ENCODE measurements around the gene ZNF662.

The ZNF662 gene

DNA sequence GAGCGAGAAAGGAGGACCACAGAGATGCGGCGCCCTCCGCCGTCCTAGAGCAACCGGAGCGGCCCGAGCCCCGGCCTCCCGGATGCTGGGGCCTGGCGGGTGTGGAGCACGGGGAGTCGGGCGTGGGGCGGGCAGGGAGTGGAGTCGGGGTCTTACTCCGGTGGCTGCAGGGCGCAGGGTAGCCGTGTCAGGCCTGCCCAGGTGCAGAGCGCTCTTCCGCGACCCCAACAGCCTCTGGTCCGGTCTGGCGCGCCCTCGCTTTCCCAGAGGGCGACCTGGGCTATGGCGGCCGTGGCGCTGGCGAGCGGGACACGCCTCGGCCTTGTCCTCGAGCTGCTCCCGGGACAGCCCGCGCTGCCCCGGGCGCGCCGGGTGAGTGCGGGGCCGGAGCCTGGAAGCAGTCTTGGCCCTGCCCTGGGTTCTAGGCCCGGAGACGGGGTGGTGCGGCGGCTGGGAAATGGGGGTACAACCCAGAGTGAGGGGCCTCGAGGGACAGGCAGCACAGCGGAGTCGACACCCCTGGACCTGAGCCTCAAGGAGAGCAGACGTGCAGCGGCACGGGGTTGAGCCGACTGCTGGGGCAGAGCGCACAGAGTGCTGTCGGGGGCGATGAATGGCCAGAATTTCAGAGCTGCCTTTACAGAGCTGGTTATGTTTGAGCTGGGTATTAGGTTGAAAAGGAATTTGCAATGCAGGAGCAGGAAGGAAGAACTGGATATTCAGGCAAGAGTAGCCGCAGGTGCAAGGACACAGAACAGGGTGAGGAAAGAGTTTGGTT lies at the start of gene ZNF662:
TSS of gene ZNF662 (plus strand) at position 73 of the 778 bp plus-strand sequence. CDS start 1,973 bp downstream, outside the sequence.
- Histone ChIP-seq H3K4me3 (ENCODE audit: low read length) (no peak within 1 kb of the TSS), H3K27me3 (ENCODE audit: control insufficient read depth, insufficient read depth, low read length) (no peaks in the 10 kb centered on the region), H3K36me3 (ENCODE audit: control insufficient read depth, insufficient read depth, low read length) (no peaks in the 10 kb centered on the region; the same call in 1 of the 2 replicates), H3K4me1 (ENCODE audit: control insufficient read depth, insufficient read depth, low read length) (peaks cover 1% of the 10 kb centered on the region; the same call in 1 of the 2 replicates), H3K9me3 (ENCODE audit: control insufficient read depth, insufficient read depth, low read length) (no peaks in the 10 kb centered on the region; the same call in 1 of the 2 replicates), H3K27ac (ENCODE audit: low read length) (no peak within 1 kb of the TSS)
- no peak for DNase-seq (ENCODE audit: low read depth, low spot score)
- no CpG with 5 or more reads among the region's 59 CpGs for WGBS (ENCODE audit: insufficient coverage, insufficient read length)

DNA sequence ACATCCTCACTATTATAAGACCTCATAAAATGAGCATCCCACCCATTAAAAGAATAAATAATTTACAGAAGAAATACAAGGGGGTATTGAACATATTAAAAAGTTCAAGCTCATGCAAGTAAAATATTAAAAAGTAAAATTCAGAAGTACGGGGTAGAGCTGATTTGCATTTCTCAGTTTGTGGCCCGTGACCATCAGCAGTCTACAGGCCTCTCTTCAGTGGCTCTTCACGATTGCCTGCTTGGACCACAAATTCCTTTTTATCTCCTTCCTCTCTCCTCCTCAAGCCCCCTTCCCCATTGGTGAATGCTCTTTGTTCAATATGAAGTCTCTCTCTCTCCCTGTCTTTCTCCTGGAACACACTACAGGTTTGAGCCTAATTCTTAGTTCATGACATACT lies 49.4 kb upstream of the ZNF662 start:
- no CpG with 5 or more reads among the region's 3 CpGs for WGBS (ENCODE audit: insufficient coverage, insufficient read length)
- Histone ChIP-seq H3K4me1 (ENCODE audit: control insufficient read depth, insufficient read depth, low read length) (no peaks in the 10 kb centered on the region), H3K36me3 (ENCODE audit: control insufficient read depth, insufficient read depth, low read length) (no peaks in the 10 kb centered on the region), H3K4me3 (ENCODE audit: low read length) (no peak overlapping the region), H3K27me3 (ENCODE audit: control insufficient read depth, insufficient read depth, low read length) (no peaks in the 10 kb centered on the region), H3K27ac (ENCODE audit: low read length) (no peak overlapping the region), H3K9me3 (ENCODE audit: control insufficient read depth, insufficient read depth, low read length) (no peaks in the 10 kb centered on the region)
- no peak for DNase-seq (ENCODE audit: low read depth, low spot score)

DNA sequence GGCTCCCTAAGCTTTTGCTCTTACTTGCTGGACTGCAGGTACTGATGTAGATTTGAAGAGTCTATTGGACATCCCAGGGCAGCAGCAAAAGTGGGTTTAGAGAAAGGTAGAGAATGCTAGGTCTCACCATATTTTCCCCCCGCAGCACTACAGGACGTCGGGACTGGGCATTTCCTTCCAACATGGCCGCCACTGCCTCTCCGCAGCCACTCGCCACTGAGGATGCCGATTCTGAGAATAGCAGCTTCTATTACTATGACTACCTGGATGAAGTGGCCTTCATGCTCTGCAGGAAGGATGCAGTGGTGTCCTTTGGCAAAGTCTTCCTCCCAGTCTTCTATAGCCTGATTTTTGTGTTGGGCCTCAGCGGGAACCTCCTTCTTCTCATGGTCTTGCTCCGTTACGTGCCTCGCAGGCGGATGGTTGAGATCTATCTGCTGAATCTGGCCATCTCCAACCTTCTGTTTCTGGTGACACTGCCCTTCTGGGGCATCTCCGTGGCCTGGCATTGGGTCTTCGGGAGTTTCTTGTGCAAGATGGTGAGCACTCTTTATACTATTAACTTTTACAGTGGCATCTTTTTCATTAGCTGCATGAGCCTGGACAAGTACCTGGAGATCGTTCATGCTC lies 41.5 kb upstream of the ZNF662 start:
- H3K4me3 ChIP-seq (ENCODE audit: low read length) = no peak overlapping the region; the same call in 1 of the 2 replicates
- no peaks in the 10 kb centered on the region for H3K4me1 ChIP-seq (ENCODE audit: control insufficient read depth, insufficient read depth, low read length)
- no CpG with 5 or more reads among the region's 15 CpGs for WGBS (ENCODE audit: insufficient coverage, insufficient read length)
- no peak for DNase-seq (ENCODE audit: low read depth, low spot score)
- no peaks in the 10 kb centered on the region for H3K36me3 ChIP-seq (ENCODE audit: control insufficient read depth, insufficient read depth, low read length)
- H3K9me3 ChIP-seq (ENCODE audit: control insufficient read depth, insufficient read depth, low read length) = no peaks in the 10 kb centered on the region
- no peaks in the 10 kb centered on the region for H3K27me3 ChIP-seq (ENCODE audit: control insufficient read depth, insufficient read depth, low read length)
- H3K27ac ChIP-seq (ENCODE audit: low read length) = no peak overlapping the region

DNA sequence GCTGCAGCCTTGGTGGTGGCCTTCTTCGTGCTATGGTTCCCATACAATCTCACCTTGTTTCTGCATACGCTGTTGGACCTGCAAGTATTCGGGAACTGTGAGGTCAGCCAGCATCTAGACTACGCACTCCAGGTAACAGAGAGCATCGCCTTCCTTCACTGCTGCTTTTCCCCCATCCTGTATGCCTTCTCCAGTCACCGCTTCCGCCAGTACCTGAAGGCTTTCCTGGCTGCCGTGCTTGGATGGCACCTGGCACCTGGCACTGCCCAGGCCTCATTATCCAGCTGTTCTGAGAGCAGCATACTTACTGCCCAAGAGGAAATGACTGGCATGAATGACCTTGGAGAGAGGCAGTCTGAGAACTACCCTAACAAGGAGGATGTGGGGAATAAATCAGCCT lies 40.7 kb upstream of the ZNF662 start:
- DNase-seq (ENCODE audit: low read depth, low spot score) = no peak
- no CpG with 5 or more reads among the region's 8 CpGs for WGBS (ENCODE audit: insufficient coverage, insufficient read length)
- no peaks in the 10 kb centered on the region for H3K36me3 ChIP-seq (ENCODE audit: control insufficient read depth, insufficient read depth, low read length)
- H3K4me3 ChIP-seq (ENCODE audit: low read length) = no peak overlapping the region
- no peak overlapping the region for H3K27ac ChIP-seq (ENCODE audit: low read length)
- H3K9me3 ChIP-seq (ENCODE audit: control insufficient read depth, insufficient read depth, low read length) = no peaks in the 10 kb centered on the region
- no peaks in the 10 kb centered on the region for H3K4me1 ChIP-seq (ENCODE audit: control insufficient read depth, insufficient read depth, low read length)
- no peaks in the 10 kb centered on the region for H3K27me3 ChIP-seq (ENCODE audit: control insufficient read depth, insufficient read depth, low read length)

DNA sequence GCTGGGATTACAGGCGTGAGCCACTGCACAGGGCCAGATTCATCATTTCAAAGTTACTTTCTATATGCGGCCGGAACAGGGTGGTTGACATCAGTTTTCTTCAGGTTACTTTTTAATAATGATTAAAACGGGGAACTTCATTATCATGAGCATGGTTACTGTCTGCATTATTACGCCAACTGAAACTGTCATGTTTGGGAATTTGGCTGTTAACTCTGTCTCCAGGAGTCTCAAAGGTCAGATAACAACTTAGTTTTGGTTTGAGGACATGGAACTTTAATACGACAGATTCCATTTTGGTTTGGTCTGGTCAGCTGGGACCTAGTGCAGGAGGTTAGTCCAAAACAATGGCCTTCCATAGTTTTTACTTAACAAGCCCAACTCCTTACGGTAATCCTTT lies 38.8 kb upstream of the ZNF662 start:
- H3K27me3 ChIP-seq (ENCODE audit: control insufficient read depth, insufficient read depth, low read length) = no peaks in the 10 kb centered on the region
- WGBS (ENCODE audit: insufficient coverage, insufficient read length) = no CpG with 5 or more reads among the region's 7 CpGs
- H3K9me3 ChIP-seq (ENCODE audit: control insufficient read depth, insufficient read depth, low read length) = no peaks in the 10 kb centered on the region

DNA sequence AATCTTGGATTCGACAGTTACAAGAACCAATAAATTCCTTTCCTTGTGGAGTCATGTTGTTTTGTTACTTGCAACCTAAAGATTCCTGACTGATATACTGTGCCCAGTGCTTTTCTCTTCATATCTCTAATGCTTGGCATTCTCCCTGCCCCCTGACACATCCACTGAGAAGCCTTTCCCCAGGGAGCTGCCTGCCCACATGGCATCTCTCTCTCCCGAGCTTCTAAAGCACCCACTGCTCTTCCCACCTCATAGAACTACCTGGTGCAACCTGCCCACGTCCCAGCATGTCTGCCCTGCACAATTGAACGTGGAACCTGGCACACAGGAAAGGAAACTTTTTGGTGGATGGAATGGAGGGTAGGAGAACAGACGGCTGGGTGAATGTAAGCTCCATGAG lies 37.1 kb upstream of the ZNF662 start:
- H3K9me3 ChIP-seq (ENCODE audit: control insufficient read depth, insufficient read depth, low read length) = no peaks in the 10 kb centered on the region
- no CpG with 5 or more reads among the region's 5 CpGs for WGBS (ENCODE audit: insufficient coverage, insufficient read length)
- no peaks in the 10 kb centered on the region for H3K4me1 ChIP-seq (ENCODE audit: control insufficient read depth, insufficient read depth, low read length)
- no peaks in the 10 kb centered on the region for H3K27me3 ChIP-seq (ENCODE audit: control insufficient read depth, insufficient read depth, low read length)
- H3K36me3 ChIP-seq (ENCODE audit: control insufficient read depth, insufficient read depth, low read length) = no peaks in the 10 kb centered on the region
- H3K4me3 ChIP-seq (ENCODE audit: low read length) = no peak overlapping the region
- no peak for DNase-seq (ENCODE audit: low read depth, low spot score)
- no peak overlapping the region for H3K27ac ChIP-seq (ENCODE audit: low read length)

More for the DNA sequence above, 38.8 kb upstream of the ZNF662 start:
- DNase-seq (ENCODE audit: low read depth, low spot score) = no peak
- Histone ChIP-seq H3K4me1 (ENCODE audit: control insufficient read depth, insufficient read depth, low read length) (no peaks in the 10 kb centered on the region), H3K36me3 (ENCODE audit: control insufficient read depth, insufficient read depth, low read length) (no peaks in the 10 kb centered on the region), H3K27ac (ENCODE audit: low read length) (no peak overlapping the region), H3K4me3 (ENCODE audit: low read length) (no peak overlapping the region)

DNA sequence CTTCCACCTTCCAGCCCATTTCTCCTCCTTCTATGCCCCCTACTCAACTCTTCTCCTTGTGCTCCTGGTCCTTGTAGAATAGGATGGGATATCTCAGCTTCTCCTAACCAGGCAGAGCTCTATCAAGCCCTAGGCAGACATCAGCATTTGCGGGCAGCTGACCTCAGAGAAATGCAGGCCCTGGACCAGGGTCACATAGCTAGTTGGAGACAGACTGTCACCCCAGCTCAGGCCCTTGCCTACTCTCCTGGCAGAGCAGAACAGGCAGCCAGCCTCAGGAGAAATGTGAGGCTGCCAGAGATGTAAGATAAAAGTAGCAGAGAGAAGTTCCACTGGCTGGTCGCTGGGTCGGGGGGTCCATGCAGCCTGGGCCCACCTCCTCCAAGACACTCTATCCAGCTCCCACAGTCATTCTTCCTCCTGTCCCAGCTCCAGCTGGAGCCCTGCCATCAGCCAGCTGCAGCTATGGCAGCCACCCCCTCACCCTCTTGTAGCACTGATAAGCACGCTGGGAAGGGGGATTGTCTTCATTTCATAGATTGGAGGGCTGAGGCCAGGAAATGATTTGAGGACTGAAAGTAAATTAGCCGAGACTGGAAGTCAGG lies 34.2 kb upstream of the ZNF662 start:
- no peak overlapping the region for H3K27ac ChIP-seq (ENCODE audit: low read length)
- H3K36me3 ChIP-seq (ENCODE audit: control insufficient read depth, insufficient read depth, low read length) = no peaks in the 10 kb centered on the region
- no peak overlapping the region for H3K4me3 ChIP-seq (ENCODE audit: low read length)
- H3K9me3 ChIP-seq (ENCODE audit: control insufficient read depth, insufficient read depth, low read length) = no peaks in the 10 kb centered on the region
- WGBS (ENCODE audit: insufficient coverage, insufficient read length) = no CpG with 5 or more reads among the region's 5 CpGs
- DNase-seq (ENCODE audit: low read depth, low spot score) = no peak
- no peaks in the 10 kb centered on the region for H3K4me1 ChIP-seq (ENCODE audit: control insufficient read depth, insufficient read depth, low read length)
- H3K27me3 ChIP-seq (ENCODE audit: control insufficient read depth, insufficient read depth, low read length) = no peaks in the 10 kb centered on the region

DNA sequence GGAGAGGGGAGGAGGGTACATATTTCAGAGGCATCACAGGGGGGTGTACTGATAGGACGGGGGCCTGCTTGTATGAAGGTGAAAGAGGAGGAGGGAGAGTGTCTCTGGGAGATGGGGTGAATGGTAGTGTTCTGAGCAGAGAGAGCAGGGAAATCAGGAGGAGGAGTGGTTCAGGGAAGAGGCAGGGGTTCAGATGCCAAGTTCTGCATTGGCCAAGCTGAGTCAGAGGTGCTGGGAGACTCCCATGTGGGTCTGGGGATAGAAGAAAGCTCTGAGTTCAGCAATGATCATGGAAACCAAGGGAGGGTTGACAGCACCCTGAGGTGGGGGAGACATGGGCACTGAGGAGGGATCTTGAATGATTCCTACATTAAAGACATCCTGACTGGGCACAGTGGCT lies 33.2 kb upstream of the ZNF662 start:
- no CpG with 5 or more reads among the region's 1 CpG for WGBS (ENCODE audit: insufficient coverage, insufficient read length)
- DNase-seq (ENCODE audit: low read depth, low spot score) = no peak
- Histone ChIP-seq H3K4me3 (ENCODE audit: low read length) (no peak overlapping the region), H3K27ac (ENCODE audit: low read length) (no peak overlapping the region), H3K36me3 (ENCODE audit: control insufficient read depth, insufficient read depth, low read length) (no peaks in the 10 kb centered on the region), H3K4me1 (ENCODE audit: control insufficient read depth, insufficient read depth, low read length) (no peaks in the 10 kb centered on the region), H3K9me3 (ENCODE audit: control insufficient read depth, insufficient read depth, low read length) (no peaks in the 10 kb centered on the region), H3K27me3 (ENCODE audit: control insufficient read depth, insufficient read depth, low read length) (no peaks in the 10 kb centered on the region)

DNA sequence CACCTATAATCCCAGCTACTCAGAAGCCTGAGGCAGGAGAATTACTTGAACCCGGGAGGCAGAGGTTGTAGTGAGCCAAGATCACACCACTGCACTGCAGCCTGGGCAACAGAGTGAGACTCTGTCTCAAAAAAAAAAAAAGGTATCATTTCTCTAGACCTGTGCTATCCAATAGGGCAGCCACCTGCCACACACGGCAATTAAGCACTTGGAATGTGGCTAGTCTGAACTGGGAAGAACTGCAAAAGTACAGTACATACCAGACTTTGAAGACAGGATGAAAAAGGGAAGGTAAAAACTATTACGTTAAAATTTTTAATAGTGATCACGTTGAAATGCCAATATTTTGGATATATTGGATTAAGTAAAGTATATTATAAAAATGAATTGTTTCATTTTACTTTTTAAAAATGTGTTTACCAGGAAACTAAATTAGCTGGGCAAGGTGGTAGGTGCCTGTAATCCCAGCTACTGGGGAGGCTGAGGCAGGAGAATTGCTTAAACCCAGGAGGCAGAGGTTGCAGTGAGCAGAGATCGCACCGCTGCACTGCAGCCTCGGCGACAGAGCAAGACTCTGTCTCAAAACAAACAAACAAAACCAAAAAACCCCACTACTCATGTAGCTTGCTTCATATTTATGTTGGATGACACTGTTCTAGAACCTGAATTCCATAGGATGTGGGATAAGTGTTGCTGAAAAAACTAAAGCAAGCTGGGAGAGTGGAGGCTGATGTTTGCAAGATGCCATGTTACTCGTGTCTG lies 32.5 kb upstream of the ZNF662 start:
- H3K4me1 ChIP-seq (ENCODE audit: control insufficient read depth, insufficient read depth, low read length) = no peaks in the 10 kb centered on the region
- WGBS (ENCODE audit: insufficient coverage, insufficient read length) = 100% methylated on average over 2 of the region's 9 CpGs
- H3K4me3 ChIP-seq (ENCODE audit: low read length) = no peak overlapping the region
- DNase-seq (ENCODE audit: low read depth, low spot score) = no peak
- H3K27me3 ChIP-seq (ENCODE audit: control insufficient read depth, insufficient read depth, low read length) = no peaks in the 10 kb centered on the region
- no peak overlapping the region for H3K27ac ChIP-seq (ENCODE audit: low read length)
- no peaks in the 10 kb centered on the region for H3K36me3 ChIP-seq (ENCODE audit: control insufficient read depth, insufficient read depth, low read length)
- no peaks in the 10 kb centered on the region for H3K9me3 ChIP-seq (ENCODE audit: control insufficient read depth, insufficient read depth, low read length)

DNA sequence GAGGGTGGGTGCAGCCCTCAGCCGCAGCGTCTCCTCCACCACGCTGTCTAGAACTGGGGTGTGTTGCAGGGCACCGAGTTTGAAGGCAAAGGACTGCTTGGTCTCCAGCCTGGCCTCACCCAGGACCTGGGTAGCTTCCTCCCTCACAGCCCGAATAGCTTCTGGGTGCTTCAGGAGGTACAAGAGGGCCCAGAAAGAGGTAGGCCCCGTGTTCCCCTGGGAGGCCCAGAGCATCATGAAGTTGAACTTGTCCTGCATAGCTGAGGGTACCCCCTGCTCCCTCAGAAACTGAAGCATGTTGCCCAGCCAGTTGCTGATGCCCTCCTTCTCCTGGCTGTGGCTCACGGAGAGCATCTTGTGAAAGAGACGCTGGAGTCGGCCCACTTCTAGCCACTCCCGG lies 31.2 kb upstream of the ZNF662 start:
- WGBS (ENCODE audit: insufficient coverage, insufficient read length) = no CpG with 5 or more reads among the region's 10 CpGs
- H3K27me3 ChIP-seq (ENCODE audit: control insufficient read depth, insufficient read depth, low read length) = no peaks in the 10 kb centered on the region
- H3K27ac ChIP-seq (ENCODE audit: low read length) = no peak overlapping the region
- no peaks in the 10 kb centered on the region for H3K36me3 ChIP-seq (ENCODE audit: control insufficient read depth, insufficient read depth, low read length)
- DNase-seq (ENCODE audit: low read depth, low spot score) = no peak
- no peaks in the 10 kb centered on the region for H3K4me1 ChIP-seq (ENCODE audit: control insufficient read depth, insufficient read depth, low read length)
- no peaks in the 10 kb centered on the region for H3K9me3 ChIP-seq (ENCODE audit: control insufficient read depth, insufficient read depth, low read length)
- no peak overlapping the region for H3K4me3 ChIP-seq (ENCODE audit: low read length)
